Mesenchymal stem cell (in vitro differentiated cells and primary cell): ENCODE data around the gene GRM7.

Experiments used
- DNase-seq: peaks from one replicate; pipeline ENCODE4 v3.0.0-alpha.2; 2013
- H2AFZ ChIP-seq: one replicate; pipeline ENCODE4 v1.6.1; 2013; ENCODE audit warnings: low read depth, mild to moderate bottlenecking, control low read depth, inconsistent platforms, low read length, moderate library complexity
- H2AK5ac ChIP-seq: 2 replicates; pipeline ENCODE4 v1.6.1; 2013; ENCODE audit warnings: low read length, moderate library complexity, mild to moderate bottlenecking, inconsistent platforms; ENCODE audit not compliant: severe bottlenecking
- H2BK120ac ChIP-seq: one replicate; pipeline ENCODE4 v1.6.1; 2013; ENCODE audit warnings: low read depth, mild to moderate bottlenecking, inconsistent platforms, low read length, moderate library complexity
- H2BK12ac ChIP-seq, 2 experiments: one replicate each; pipeline ENCODE4 v1.6.1; 2013; ENCODE audit warnings: inconsistent platforms in 2 of 2, low read length in 2 of 2, mild to moderate bottlenecking in 2 of 2, moderate library complexity in 2 of 2, control low read depth in 1 of 2
- H2BK15ac ChIP-seq: one replicate; pipeline ENCODE4 v1.6.1; 2013; ENCODE audit warnings: mild to moderate bottlenecking, low read depth, inconsistent platforms; ENCODE audit not compliant: poor library complexity, severe bottlenecking
- H2BK5ac ChIP-seq: 2 replicates; pipeline ENCODE4 v1.6.1; 2013; ENCODE audit warnings: low read depth, mild to moderate bottlenecking, low read length, control low read depth, inconsistent platforms; ENCODE audit not compliant: poor library complexity, severe bottlenecking
- H3K14ac ChIP-seq, 2 experiments: one replicate each; pipeline ENCODE4 v1.6.1; 2013; ENCODE audit warnings: inconsistent platforms in 2 of 2, low read length in 2 of 2, control low read depth in 1 of 2, mild to moderate bottlenecking in 1 of 2, moderate library complexity in 1 of 2
- H3K18ac ChIP-seq, 2 experiments: one replicate each; pipeline ENCODE4 v1.6.1; 2013; ENCODE audit warnings: inconsistent platforms in 2 of 2, low read length in 2 of 2, control low read depth in 1 of 2, low read depth in 1 of 2, mild to moderate bottlenecking in 1 of 2
- H3K23ac ChIP-seq, 2 experiments: one replicate each; pipeline ENCODE4 v1.6.1; 2013; ENCODE audit warnings: inconsistent platforms in 2 of 2, low read length in 2 of 2, mild to moderate bottlenecking in 2 of 2, moderate library complexity in 2 of 2, control low read depth in 1 of 2
- H3K27ac ChIP-seq: 2 replicates; pipeline ENCODE4 v1.5.1; 2013; ENCODE audit warnings: mild to moderate bottlenecking, moderate library complexity, low read length, control low read depth, inconsistent platforms; ENCODE audit not compliant: poor library complexity, severe bottlenecking
- H3K27me3 ChIP-seq, 2 experiments: 2 replicates each; pipeline versions ENCODE4 v1.6.1 to v1.7.0; 2013; ENCODE audit warnings: low read length in 2 of 2, mild to moderate bottlenecking in 2 of 2, moderate library complexity in 2 of 2, control low read depth in 1 of 2, inconsistent platforms in 1 of 2; ENCODE audit not compliant: control insufficient read depth in 1 of 2, insufficient read depth in 1 of 2
- H3K36me3 ChIP-seq, 2 experiments: 2 replicates each; pipeline versions ENCODE4 v1.6.1 to v1.7.0; 2013; ENCODE audit warnings: low read length in 2 of 2, control low read depth in 1 of 2, inconsistent platforms in 1 of 2, low read depth in 1 of 2, mild to moderate bottlenecking in 1 of 2; ENCODE audit not compliant: insufficient read depth in 2 of 2, control insufficient read depth in 1 of 2
- H3K4ac ChIP-seq, 2 experiments: one replicate each; pipeline ENCODE4 v1.6.1; 2013; ENCODE audit warnings: inconsistent platforms in 2 of 2, low read length in 2 of 2, mild to moderate bottlenecking in 2 of 2, moderate library complexity in 2 of 2, control low read depth in 1 of 2, low read depth in 1 of 2
- H3K4me1 ChIP-seq: 2 replicates; pipeline ENCODE4 v1.6.1; 2013; ENCODE audit warnings: low read depth, low read length, control low read depth; ENCODE audit not compliant: control insufficient read depth, insufficient read depth
- H3K4me2 ChIP-seq: 2 replicates; pipeline ENCODE4 v1.6.1; 2013; ENCODE audit warnings: low read length, mild to moderate bottlenecking, inconsistent platforms; ENCODE audit not compliant: poor library complexity, severe bottlenecking
- H3K4me3 ChIP-seq, 2 experiments: 2 replicates each; pipeline versions ENCODE4 v1.5.1 to v1.7.0; 2013; ENCODE audit warnings: low read length in 2 of 2, mild to moderate bottlenecking in 2 of 2, control low read depth in 1 of 2, low read depth in 1 of 2; ENCODE audit not compliant: insufficient read depth in 1 of 2
- H3K79me1 ChIP-seq: replicated peaks from 2 replicates; pipeline ENCODE4 v1.6.1; 2013; ENCODE audit warnings: mild to moderate bottlenecking, control low read depth, low read length, inconsistent platforms; ENCODE audit not compliant: poor library complexity, severe bottlenecking
- H3K9ac ChIP-seq: 2 replicates; pipeline ENCODE4 v1.7.0; 2013; ENCODE audit warnings: mild to moderate bottlenecking, low read length, moderate library complexity
- H3K9me3 ChIP-seq: 2 replicates; pipeline ENCODE4 v1.7.0; 2013; ENCODE audit warnings: mild to moderate bottlenecking, low read length; ENCODE audit not compliant: control insufficient read depth
- H4K8ac ChIP-seq: one replicate; pipeline ENCODE4 v1.6.1; 2013; ENCODE audit warnings: inconsistent platforms, mild to moderate bottlenecking, low read length, moderate library complexity
- H4K91ac ChIP-seq: one replicate; pipeline ENCODE4 v1.6.1; 2013; ENCODE audit warnings: mild to moderate bottlenecking, low read length, inconsistent platforms
- WGBS: methylation state at CpG from one replicate; pipeline ENCODE4 v1.1.7; 2013; ENCODE audit warnings: mixed read lengths; 5-methylcytosine and 5-hydroxymethylcytosine counted together

Gene GRM7

GRCh38 chr3:7484636-7485035 is 623.7 kb downstream of the GRM7 start:
- Histone ChIP-seq H3K27ac (no peak overlapping the region), H3K4me2 (no peak overlapping the region), H3K36me3 (no peaks in the 10 kb centered on the region), H3K27me3 (no peaks in the 10 kb centered on the region), H4K8ac (no peak overlapping the region), H2BK120ac (no peak overlapping the region), H3K18ac (no peak overlapping the region), H3K14ac (no peak overlapping the region), H2BK12ac (no peak overlapping the region), H3K4me3 (no peak overlapping the region), H2BK5ac (no peak overlapping the region), H3K9ac (no peak overlapping the region), H2BK15ac (no peak overlapping the region), H3K9me3 (peaks cover 5% of the 10 kb centered on the region), H3K23ac (no peak overlapping the region), H2AK5ac (no peak overlapping the region), H3K4ac (no peak overlapping the region), H3K79me1 (no peaks in the 10 kb centered on the region), H2AFZ (no peak overlapping the region), H4K91ac (no peak overlapping the region), H3K4me1 (no peaks in the 10 kb centered on the region)
- WGBS, result 72% methylated on average over 1 of the region's 1 CpG
- DNase-seq, result no peak

DNA sequence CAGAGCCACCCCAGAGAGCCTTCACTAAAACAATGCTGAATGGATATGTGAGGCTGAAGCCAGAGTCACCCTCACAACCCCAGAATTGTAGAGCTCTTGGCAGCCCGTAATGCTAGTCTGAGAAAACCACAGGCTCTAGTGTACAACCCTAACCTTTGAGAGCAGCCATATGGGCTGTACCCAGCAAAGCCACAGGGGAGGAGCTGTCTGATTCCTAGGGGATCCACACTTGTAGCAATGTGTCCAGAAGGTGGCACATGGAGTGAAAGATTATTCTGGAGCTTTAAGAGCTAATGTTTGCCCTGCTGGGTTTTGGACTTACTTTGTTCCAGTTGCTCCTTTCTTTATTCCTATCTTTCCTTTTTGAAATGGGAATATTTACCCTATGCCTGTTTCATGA is 626.8 kb downstream of the GRM7 start:
- Histone ChIP-seq H3K79me1 (no peaks in the 10 kb centered on the region), H2BK12ac (no peak overlapping the region), H3K4me3 (no peak overlapping the region), H3K23ac (no peak overlapping the region), H3K4ac (no peak overlapping the region), H3K27me3 (no peaks in the 10 kb centered on the region), H3K14ac (no peak overlapping the region), H3K27ac (no peak overlapping the region), H3K36me3 (no peaks in the 10 kb centered on the region), H3K4me2 (no peak overlapping the region), H2AK5ac (no peak overlapping the region), H4K8ac (no peak overlapping the region), H3K4me1 (no peaks in the 10 kb centered on the region), H2BK120ac (no peak overlapping the region), H2AFZ (no peak overlapping the region), H3K9me3 (peaks cover 5% of the 10 kb centered on the region), H2BK15ac (no peak overlapping the region), H4K91ac (no peak overlapping the region), H3K18ac (no peak overlapping the region), H3K9ac (no peak overlapping the region), H2BK5ac (no peak overlapping the region)
- DNase-seq, result no peak
- 60% methylated on average over 1 of the region's 1 CpG for WGBS

- Histone ChIP-seq H2BK12ac (no peak overlapping the region), H3K23ac (no peak overlapping the region), H2BK15ac (no peak overlapping the region), H4K8ac (no peak overlapping the region), H2BK5ac (no peak overlapping the region), H3K9me3 (peaks cover 11% of the 10 kb centered on the region), H3K9ac (no peak overlapping the region), H3K79me1 (no peaks in the 10 kb centered on the region), H3K4me1 (no peaks in the 10 kb centered on the region), H4K91ac (no peak overlapping the region), H3K4me2 (no peak overlapping the region), H3K36me3 (no peaks in the 10 kb centered on the region), H3K14ac (no peak overlapping the region), H2BK120ac (no peak overlapping the region), H3K4me3 (no peak overlapping the region), H3K4ac (no peak overlapping the region), H3K27ac (no peak overlapping the region), H2AK5ac (no peak overlapping the region), H3K27me3 (no peaks in the 10 kb centered on the region), H2AFZ (no peak overlapping the region), H3K18ac (no peak overlapping the region)
- DNase-seq, result no peak
- WGBS, result no CpG with 5 or more reads among the region's 2 CpGs
These were observed 628.5 kb downstream of the GRM7 start for GRCh38 chr3:7489417-7489816.

DNA sequence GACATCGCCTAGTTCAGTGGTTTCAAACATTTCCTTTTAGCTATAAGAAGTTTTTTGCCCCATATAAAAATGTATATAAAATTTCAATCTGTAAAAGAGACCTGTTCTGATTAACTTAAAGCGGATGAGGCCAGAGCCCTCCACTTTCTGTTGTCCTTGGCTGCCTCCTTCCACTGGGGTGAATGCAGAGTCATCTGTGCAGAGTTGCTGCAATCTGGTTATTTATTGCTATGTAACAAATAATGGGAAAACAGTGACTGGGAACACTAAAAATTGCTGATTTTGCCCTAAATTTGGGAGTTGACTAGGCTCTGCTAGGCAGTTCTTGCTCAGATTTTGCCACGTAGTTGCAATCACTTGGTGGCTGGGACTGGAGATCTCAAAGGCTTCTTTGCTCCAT is 637.8 kb downstream of the GRM7 start:
- no peak overlapping the region for H3K18ac ChIP-seq
- H2AK5ac ChIP-seq, result peak overlapping the region; percentile 55
- H2BK15ac ChIP-seq, result no peak overlapping the region
- DNase-seq, result no peak
- H3K4me3 ChIP-seq, result no peak overlapping the region
- peaks cover 17% of the 10 kb centered on the region for H3K9me3 ChIP-seq
- H3K4ac ChIP-seq, result no peak overlapping the region
- no peak overlapping the region for H4K8ac ChIP-seq
- H3K4me1 ChIP-seq, result no peaks in the 10 kb centered on the region
- no peak overlapping the region for H3K4me2 ChIP-seq
- H3K79me1 ChIP-seq, result no peaks in the 10 kb centered on the region
- H3K27ac ChIP-seq, result no peak overlapping the region
- H2BK5ac ChIP-seq, result no peak overlapping the region
- 81% methylated on average over 2 of the region's 3 CpGs for WGBS
- no peak overlapping the region for H2BK120ac ChIP-seq
- no peak overlapping the region for H3K9ac ChIP-seq
- H2AFZ ChIP-seq, result no peak overlapping the region
- H3K36me3 ChIP-seq, result no peaks in the 10 kb centered on the region
- no peak overlapping the region for H2BK12ac ChIP-seq
- no peak overlapping the region for H4K91ac ChIP-seq
- H3K14ac ChIP-seq, result no peak overlapping the region
- H3K23ac ChIP-seq, result no peak overlapping the region
- H3K27me3 ChIP-seq, result no peaks in the 10 kb centered on the region
